Adipocyte (in vitro differentiated cells): ENCODE data around the gene MAGI1.
A peak's percentile ranks its signal among the peaks of the same experiment; 100 is the strongest.

Source experiments
- DNase-seq: peaks from one replicate; pipeline ENCODE4 v3.0.0-alpha.2; 2015; ENCODE audit warnings: low read depth
- H3K27me3 ChIP-seq: replicated peaks from 2 replicates; pipeline ENCODE4 v1.7.0; 2013; ENCODE audit warnings: mild to moderate bottlenecking, low read length, moderate library complexity; ENCODE audit not compliant: control insufficient read depth, insufficient read depth
- H3K36me3 ChIP-seq: 2 replicates; pipeline ENCODE4 v1.7.0; 2013; ENCODE audit warnings: low read length, mild to moderate bottlenecking, moderate library complexity; ENCODE audit not compliant: control insufficient read depth, insufficient read depth, severe bottlenecking
- H3K4me1 ChIP-seq: 2 replicates; pipeline ENCODE4 v1.7.0; 2013; ENCODE audit warnings: mild to moderate bottlenecking, low read length, moderate library complexity; ENCODE audit not compliant: control insufficient read depth, insufficient read depth
- H3K4me3 ChIP-seq: 2 replicates; pipeline ENCODE4 v1.7.0; 2013; ENCODE audit warnings: mild to moderate bottlenecking, low read length, moderate library complexity
- H3K9ac ChIP-seq: 2 replicates; pipeline ENCODE4 v1.7.0; 2013; ENCODE audit warnings: mild to moderate bottlenecking, low read length, moderate library complexity
- H3K9me3 ChIP-seq: 2 replicates; pipeline ENCODE4 v1.7.0; 2013; ENCODE audit warnings: mild to moderate bottlenecking, low read length, moderate library complexity; ENCODE audit not compliant: control insufficient read depth

MAGI1 gene

GRCh38 chr3:65953881-65954733, 84.6 kb downstream of the MAGI1 start:
- Histone ChIP-seq H3K4me3 (no peak overlapping the region), H3K9ac (no peak overlapping the region), H3K36me3 (no peaks in the 10 kb centered on the region), H3K27me3 (no peaks in the 10 kb centered on the region), H3K4me1 (peaks cover 28% of the 10 kb centered on the region), H3K9me3 (no peaks in the 10 kb centered on the region)
- no peak for DNase-seq

GRCh38 chr3:65953301-65953812, 85.4 kb downstream of the MAGI1 start:
- Histone ChIP-seq H3K9ac (no peak overlapping the region), H3K36me3 (no peaks in the 10 kb centered on the region), H3K4me1 (peaks cover 30% of the 10 kb centered on the region), H3K27me3 (no peaks in the 10 kb centered on the region), H3K9me3 (no peaks in the 10 kb centered on the region), H3K4me3 (no peak overlapping the region)
- no peak for DNase-seq

- Histone ChIP-seq H3K27me3 (no peaks in the 10 kb centered on the region), H3K36me3 (no peaks in the 10 kb centered on the region), H3K9me3 (no peaks in the 10 kb centered on the region), H3K9ac (no peak overlapping the region), H3K4me1 (peaks cover 30% of the 10 kb centered on the region), H3K4me3 (no peak overlapping the region)
- DNase-seq, result no peak
Measured at GRCh38 chr3:65952842-65953241, 85.9 kb downstream of the MAGI1 start.

GRCh38 chr3:65951836-65952505, 86.7 kb downstream of the MAGI1 start:
- Histone ChIP-seq H3K9me3 (no peaks in the 10 kb centered on the region), H3K27me3 (no peaks in the 10 kb centered on the region), H3K4me1 (peaks cover 30% of the 10 kb centered on the region), H3K36me3 (no peaks in the 10 kb centered on the region), H3K9ac (no peak overlapping the region), H3K4me3 (no peak overlapping the region)
- no peak for DNase-seq

DNA sequence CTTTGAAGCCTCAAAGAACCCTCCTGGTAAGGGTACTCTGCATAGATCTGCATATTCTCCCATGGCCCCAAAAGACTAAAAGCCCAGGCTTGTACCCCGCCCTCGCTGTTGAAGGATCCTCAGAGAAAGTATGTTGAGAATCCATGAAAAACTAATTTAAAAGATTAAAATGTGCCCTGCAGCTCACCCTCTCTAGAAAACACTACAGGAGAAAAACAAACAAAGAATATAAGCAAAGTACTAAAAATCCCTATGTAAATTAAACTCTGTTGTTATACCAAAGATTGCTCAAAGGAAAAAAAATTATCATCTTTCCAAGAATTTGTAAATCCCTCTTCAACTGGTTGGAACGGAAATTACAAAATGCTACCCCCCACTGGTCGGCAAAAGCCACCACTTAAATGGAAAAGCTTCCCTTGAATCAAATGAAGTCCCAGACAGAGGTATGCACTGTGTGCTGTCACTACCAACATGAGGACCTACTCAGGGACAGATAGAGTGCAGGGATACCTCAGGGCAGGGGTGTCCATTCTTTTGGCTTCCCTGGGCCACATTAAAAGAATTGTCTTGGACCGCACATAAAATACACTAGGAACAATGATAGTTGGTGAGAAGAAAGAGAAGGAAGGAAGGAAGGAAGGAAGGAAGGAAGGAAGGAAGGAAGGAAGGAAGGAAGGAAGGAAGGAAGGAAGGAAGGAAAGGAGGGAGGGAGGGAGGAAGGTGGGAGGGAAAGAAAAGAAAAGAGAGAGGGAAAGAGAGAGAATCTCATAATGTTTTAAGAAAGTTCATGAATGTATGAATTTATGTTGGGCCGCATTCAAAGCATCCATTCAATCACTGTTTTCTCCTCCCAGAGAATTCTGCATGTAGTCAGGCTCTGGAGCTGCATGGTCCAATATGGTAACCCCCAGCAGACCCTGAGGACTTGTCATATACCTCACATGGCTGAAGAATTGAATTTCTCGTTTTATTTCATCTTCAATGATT, 88.1 kb downstream of the MAGI1 start:
- Histone ChIP-seq H3K4me1 (peaks cover 35% of the 10 kb centered on the region), H3K9me3 (no peaks in the 10 kb centered on the region), H3K27me3 (no peaks in the 10 kb centered on the region), H3K36me3 (no peaks in the 10 kb centered on the region), H3K4me3 (no peak overlapping the region), H3K9ac (no peak overlapping the region)
- peak; percentile 53 for DNase-seq

DNA sequence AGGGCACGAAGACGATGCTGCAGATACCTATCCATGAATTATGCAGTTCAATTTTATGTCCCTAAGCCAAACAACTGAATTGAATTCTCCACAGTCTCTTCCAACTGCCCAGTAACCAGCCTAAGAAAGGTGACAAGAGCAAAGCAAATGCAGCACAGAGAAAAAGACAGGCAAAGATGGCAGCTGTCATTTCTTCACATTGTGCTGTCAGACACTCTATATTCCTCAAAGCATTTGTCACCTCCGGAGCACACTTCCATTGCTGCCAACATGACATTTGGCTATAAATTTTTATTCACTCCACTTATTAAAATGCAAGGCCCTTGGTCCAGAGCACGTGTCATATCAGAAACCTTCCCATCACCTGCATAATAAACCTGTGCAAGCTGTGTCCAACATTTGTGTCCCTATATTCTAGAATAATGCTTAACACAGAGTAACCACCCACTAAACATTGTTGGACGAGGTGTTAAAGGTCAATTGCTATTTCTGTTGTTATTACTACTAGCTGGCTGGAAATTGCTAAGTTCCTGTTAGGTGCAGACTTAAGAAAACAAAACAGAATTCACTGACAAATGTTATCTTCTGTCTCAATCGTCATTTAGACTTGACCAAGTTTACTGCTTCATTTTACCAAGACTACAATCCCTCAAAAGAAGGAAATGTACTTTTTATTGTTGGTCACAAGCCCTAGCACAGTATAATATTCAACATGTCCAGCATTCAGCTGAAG, 89.7 kb downstream of the MAGI1 start:
- Histone ChIP-seq H3K4me1 (peaks cover 37% of the 10 kb centered on the region), H3K36me3 (no peaks in the 10 kb centered on the region), H3K9me3 (no peaks in the 10 kb centered on the region), H3K27me3 (no peaks in the 10 kb centered on the region), H3K9ac (no peak overlapping the region), H3K4me3 (no peak overlapping the region)
- DNase-seq, result no peak

- no peak for DNase-seq
- Histone ChIP-seq H3K36me3 (no peaks in the 10 kb centered on the region), H3K4me1 (peaks cover 26% of the 10 kb centered on the region), H3K9me3 (no peaks in the 10 kb centered on the region), H3K9ac (no peak overlapping the region), H3K27me3 (no peaks in the 10 kb centered on the region), H3K4me3 (no peak overlapping the region)
Measured at GRCh38 chr3:65946438-65946837, 92.3 kb downstream of the MAGI1 start.

DNA sequence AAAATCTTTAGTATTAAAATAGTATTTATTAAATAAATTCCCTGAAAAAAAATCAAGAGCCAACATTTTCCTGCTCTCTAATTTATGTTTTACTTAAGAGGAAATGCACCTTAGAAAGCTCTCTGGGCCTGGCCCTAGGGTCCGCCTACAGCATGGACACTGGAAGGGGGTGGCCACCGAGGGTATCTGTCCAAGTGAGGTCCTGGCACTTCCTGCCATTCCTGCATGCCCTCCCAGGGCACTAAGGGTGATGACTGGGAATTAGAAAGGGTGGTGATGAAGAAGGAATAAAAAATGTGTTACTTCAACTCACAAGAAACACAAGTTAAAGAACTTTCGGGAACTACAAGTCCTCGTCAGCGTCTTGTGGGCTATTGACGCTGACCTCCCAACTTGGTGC, 92.8 kb downstream of the MAGI1 start:
- no peak for DNase-seq
- no peaks in the 10 kb centered on the region for H3K36me3 ChIP-seq

DNA sequence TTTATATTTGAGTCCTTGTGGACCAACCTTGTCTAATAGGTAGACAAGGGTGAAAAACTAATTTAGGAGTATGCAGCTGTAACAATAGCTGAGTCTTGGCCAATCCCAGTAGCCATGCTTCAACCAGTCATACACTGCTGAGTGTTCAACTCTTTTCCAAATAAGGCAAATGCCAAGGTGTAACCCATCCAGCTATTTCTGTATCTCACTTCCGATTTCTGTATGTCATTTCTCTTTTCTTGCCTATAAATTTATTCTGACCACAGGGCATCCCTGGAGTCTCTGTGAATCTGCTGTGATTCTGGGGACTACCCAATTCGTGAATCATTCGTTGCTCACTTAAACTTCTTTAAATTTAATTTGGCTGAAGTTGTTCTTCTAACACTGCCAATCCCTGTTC, 93.2 kb downstream of the MAGI1 start:
- DNase-seq, result no peak
- Histone ChIP-seq H3K9ac (no peak overlapping the region), H3K9me3 (no peaks in the 10 kb centered on the region), H3K4me3 (no peak overlapping the region), H3K36me3 (no peaks in the 10 kb centered on the region), H3K4me1 (peaks cover 28% of the 10 kb centered on the region), H3K27me3 (no peaks in the 10 kb centered on the region)

More for the DNA sequence above, 92.8 kb downstream of the MAGI1 start:
- no peaks in the 10 kb centered on the region for H3K9me3 ChIP-seq
- no peak overlapping the region for H3K9ac ChIP-seq
- peaks cover 26% of the 10 kb centered on the region for H3K4me1 ChIP-seq
- no peaks in the 10 kb centered on the region for H3K27me3 ChIP-seq
- H3K4me3 ChIP-seq, result no peak overlapping the region

- Histone ChIP-seq H3K4me1 (peaks cover 36% of the 10 kb centered on the region), H3K27me3 (no peaks in the 10 kb centered on the region), H3K4me3 (no peak overlapping the region), H3K9ac (no peak overlapping the region), H3K36me3 (no peaks in the 10 kb centered on the region), H3K9me3 (no peaks in the 10 kb centered on the region)
- no peak for DNase-seq
Measured at GRCh38 chr3:65944252-65944651, 94.5 kb downstream of the MAGI1 start.
